Stimulated activated CD4-positive, alpha-beta T cell treated with anti-CD3 and anti-CD28 coated beads, TNF-alpha, amount 100 ng/mL, for 4 hours (primary cell): ENCODE measurements around the gene PCDHGB6.
"Not testable (repeated sequence)": the region's sequence is repeated elsewhere in the genome, so short reads cannot be mapped to it uniquely, and the experiment has no call there.

Experiments used
- DNase-seq, 3 experiments: peaks; one replicate each; pipeline ENCODE4 v3.0.0-alpha.2; 2020; ENCODE audit warnings: low read depth in 3 of 3

Gene PCDHGB6

GRCh38 chr5:141419074-141419880 lies 11.5 kb downstream of the PCDHGB6 start:
- no peak for DNase-seq

- DNase-seq, result no peak
These were observed 13.2 kb downstream of the PCDHGB6 start, which contains the start of gene PCDHGA11 for GRCh38 chr5:141420855-141421488. Gene PCDHGA11, plus strand, starts transcription at chr5:141421051. Its CDS starts 177 bp downstream, at chr5:141421228.

GRCh38 chr5:141421489-141421855 lies 13.7 kb downstream of the PCDHGB6 start:
- no peak for DNase-seq

GRCh38 chr5:141422742-141423291 lies 15.0 kb downstream of the PCDHGB6 start:
- no peak for DNase-seq

GRCh38 chr5:141427783-141428426 lies 20.1 kb downstream of the PCDHGB6 start:
- no peak for DNase-seq

GRCh38 chr5:141430332-141431113 lies 22.7 kb downstream of the PCDHGB6 start, which contains the start of gene PCDHGA12:
Gene PCDHGA12, plus strand, starts transcription at chr5:141430507. Its CDS starts 253 bp downstream, at chr5:141430760.
- no peak for DNase-seq

- DNase-seq, result no peak
These were observed 23.5 kb downstream of the PCDHGB6 start for GRCh38 chr5:141431286-141431685.

GRCh38 chr5:141432308-141432707 lies 24.5 kb downstream of the PCDHGB6 start:
- not testable (repeated sequence) for DNase-seq

GRCh38 chr5:141432726-141433125 lies 24.9 kb downstream of the PCDHGB6 start:
- DNase-seq, result not testable (repeated sequence)

- no peak for DNase-seq
These were observed 26.2 kb downstream of the PCDHGB6 start for GRCh38 chr5:141434006-141434405.

- no peak for DNase-seq
These were observed 29.4 kb downstream of the PCDHGB6 start for GRCh38 chr5:141437221-141437620.

- DNase-seq, result no peak
These were observed 31.8 kb downstream of the PCDHGB6 start for GRCh38 chr5:141439411-141440141.

GRCh38 chr5:141440341-141440740 lies 32.5 kb downstream of the PCDHGB6 start:
- no peak for DNase-seq

GRCh38 chr5:141441571-141442170 lies 33.9 kb downstream of the PCDHGB6 start:
- DNase-seq, result no peak
